PC-9 (cell line): ENCODE data around the gene LDHA. TPM values are rescaled to one million over a fixed set of nuclear protein-coding genes. Genes with fewer than 3 reads are reported as not detected.
A peak's percentile ranks its signal among the peaks of the same experiment; 100 is the strongest.

ENCODE experiments used
- BruUV-seq: library from RNA; stranded (reverse); fragments of 400-500 nt; replicated peaks from 2 replicates; lab custom pipeline; 2021; lab: Mats Ljungman, UMichigan
- CTCF ChIA-PET: fragments of 300-600 bp; sonication (Branson Sonifier 250); formaldehyde crosslinking; loops from one replicate; lab custom pipeline; 2022; ENCODE audit warnings: antibody characterized with exemption; lab: Charles Lee
- POLR2A ChIA-PET: fragments of 300-600 bp; sonication (Branson Sonifier 250); formaldehyde crosslinking; loops from one replicate; lab custom pipeline; 2022; ENCODE audit warnings: antibody characterized with exemption; ENCODE audit not compliant: unreplicated experiment; lab: Charles Lee
- DNase-seq, 2 experiments: peaks; one replicate each; pipeline versions ENCODE4 v3.0.0 to v3.0.0-alpha.2; 2015 to 2022; ENCODE audit warnings: mixed read lengths in 1 of 2
- H2AFZ ChIP-seq: fragments of 200-600 bp; sonication (generic); 2 replicates; pipeline ENCODE4 v1.8.1; 2017; ENCODE audit warnings: antibody characterized with exemption
- H3F3A ChIP-seq: fragments of 200-600 bp; sonication (generic); 2 replicates; pipeline ENCODE4 v1.8.1; 2017; ENCODE audit warnings: antibody characterized with exemption, mild to moderate bottlenecking, low read depth; ENCODE audit not compliant: insufficient read depth
- H3K27ac ChIP-seq: fragments of 200-600 bp; sonication (generic); 2 replicates; pipeline ENCODE4 v1.6.1; 2016; ENCODE audit warnings: mixed run types
- H3K27me3 ChIP-seq: fragments of 200-600 bp; sonication (generic); 2 replicates; pipeline ENCODE4 v1.6.1; 2016; ENCODE audit warnings: low read depth, mixed run types; ENCODE audit not compliant: insufficient read depth
- H3K36me3 ChIP-seq: fragments of 200-600 bp; sonication (generic); 2 replicates; pipeline ENCODE4 v1.6.1; 2016; ENCODE audit warnings: low read depth, mixed run types
- H3K4me1 ChIP-seq: fragments of 200-600 bp; sonication (generic); replicated peaks from 2 replicates; pipeline ENCODE4 v1.6.1; 2016; ENCODE audit warnings: mixed run types; ENCODE audit not compliant: insufficient read depth
- H3K4me2 ChIP-seq: fragments of 200-600 bp; sonication (generic); 2 replicates; pipeline ENCODE4 v1.6.1; 2017; ENCODE audit warnings: mixed run types
- H3K4me3 ChIP-seq: fragments of 200-600 bp; sonication (generic); 2 replicates; pipeline ENCODE4 v1.6.1; 2016; ENCODE audit warnings: mixed run types
- H3K79me2 ChIP-seq: fragments of 200-600 bp; sonication (generic); 2 replicates; pipeline ENCODE4 v1.6.1; 2017; ENCODE audit warnings: low read depth, mixed run types
- H3K9me2 ChIP-seq: fragments of 200-600 bp; sonication (generic); 2 replicates; pipeline ENCODE4 v1.8.1; 2017; ENCODE audit warnings: mild to moderate bottlenecking; ENCODE audit not compliant: insufficient read depth
- H3K9me3 ChIP-seq: fragments of 200-600 bp; sonication (generic); 2 replicates; pipeline ENCODE4 v1.8.1; 2016; ENCODE audit warnings: low read depth; ENCODE audit not compliant: insufficient read depth
- H4K20me1 ChIP-seq: fragments of 200-600 bp; sonication (generic); 2 replicates; pipeline ENCODE4 v1.8.1; 2017; ENCODE audit not compliant: insufficient read depth
- CTCF ChIP-seq: fragments of 200-600 bp; sonication (generic); conservative IDR thresholded peaks from 2 replicates; pipeline ENCODE4 v1.6.1; 2017; ENCODE audit warnings: mixed run types, antibody characterized with exemption, mild to moderate bottlenecking, moderate library complexity
- EZH2 ChIP-seq: fragments of 200-600 bp; sonication (generic); IDR thresholded peaks from 2 replicates; pipeline ENCODE4 v1.8.0; 2017; ENCODE audit warnings: antibody characterized with exemption, low read depth
- intact Hi-C: fragments of 100-400 bp; cut with micrococcal nuclease; formaldehyde crosslinking; loops from one replicate; pipeline ENCODE4 v1.10.0; 2022; ENCODE audit not compliant: unreplicated experiment
- total RNA-seq: library from RNA; stranded (reverse); gene quantifications from 2 replicates; pipeline ENCODE4 v1.2.3, GENCODE V29; 2021

The LDHA gene
- total RNA-seq, 1 experiment from 2014 or later: 962 TPM

- no peaks in the 10 kb centered on the region; the same call in 1 of the 2 replicates for H3K9me2 ChIP-seq
- no TSS peak for BruUV-seq
- no peak overlapping the region for H3K4me2 ChIP-seq
- intact Hi-C loops: no loop called here
- no peaks in the 10 kb centered on the region for H3K36me3 ChIP-seq
- no peaks in the 10 kb centered on the region for H3K9me3 ChIP-seq
- no peaks in the 10 kb centered on the region for H3F3A ChIP-seq
- TF ChIP-seq CTCF (no peak), EZH2 (no peak)
- peaks cover 8% of the 10 kb centered on the region; the same call in 1 of the 2 replicates for H3K4me1 ChIP-seq
- POLR2A ChIA-PET: interaction anchor here (0.6 kb wide), 1 partner anchor 53 kb away, joined by 3 read pairs; no protein-coding TSS in a partner anchor
- no peaks in the 10 kb centered on the region for H3K79me2 ChIP-seq
- no peaks in the 10 kb centered on the region for H3K27me3 ChIP-seq
- CTCF ChIA-PET: no interaction called here
- no peak overlapping the region for H3K4me3 ChIP-seq
- H2AFZ ChIP-seq: no peak overlapping the region
- no peak overlapping the region for H3K27ac ChIP-seq
- no peak for DNase-seq
- no peaks in the 10 kb centered on the region for H4K20me1 ChIP-seq
Measured at GRCh38 chr11:18449251-18449650, 54.9 kb downstream of the LDHA start.

- Histone ChIP-seq H3K79me2 (no peaks in the 10 kb centered on the region), H3K36me3 (no peaks in the 10 kb centered on the region), H3K4me3 (no peak overlapping the region), H3K4me2 (peak overlapping the region; percentile 41), H3K27ac (no peak overlapping the region), H3K27me3 (no peaks in the 10 kb centered on the region), H3K4me1 (peaks cover 19% of the 10 kb centered on the region), H3K9me3 (no peaks in the 10 kb centered on the region), H3F3A (peaks cover 15% of the 10 kb centered on the region; the same call in 1 of the 2 replicates), H3K9me2 (no peaks in the 10 kb centered on the region), H4K20me1 (no peaks in the 10 kb centered on the region), H2AFZ (no peak overlapping the region)
- intact Hi-C loops: no loop called here
- BruUV-seq: no TSS peak
- TF ChIP-seq CTCF: no peak
- TF ChIP-seq EZH2: no peak
- CTCF ChIA-PET: interaction anchor here (0.7 kb wide), 1 partner anchor 319 kb away, joined by 3 read pairs; no protein-coding TSS in a partner anchor
- POLR2A ChIA-PET: interaction anchor here (0.6 kb wide), 1 partner anchor 163 kb away, joined by 12 read pairs; no protein-coding TSS in a partner anchor
- DNase-seq: peak in 1 of 2 experiments; percentile 56
Measured at GRCh38 chr11:18452927-18453326, 58.6 kb downstream of the LDHA start.

- TF ChIP-seq CTCF (no peak), EZH2 (no peak)
- Histone ChIP-seq H3K27me3 (no peaks in the 10 kb centered on the region), H4K20me1 (no peaks in the 10 kb centered on the region), H3K27ac (no peak within 1 kb of the TSS), H3K9me3 (no peaks in the 10 kb centered on the region), H3K4me1 (peaks cover 25% of the 10 kb centered on the region), H3F3A (peaks cover 17% of the 10 kb centered on the region; the same call in 1 of the 2 replicates), H3K9me2 (no peaks in the 10 kb centered on the region), H3K79me2 (no peaks in the 10 kb centered on the region), H3K4me3 (no peak within 1 kb of the TSS), H3K36me3 (no peaks in the 10 kb centered on the region), H3K4me2 (no peak within 1 kb of the TSS), H2AFZ (no peak within 1 kb of the TSS)
- no peak for DNase-seq
- ChIA-PET POLR2A (no interaction called here), CTCF (interaction anchor here (0.6 kb wide), 1 partner anchor 195 kb away, joined by 3 read pairs; no protein-coding TSS in a partner anchor)
- BruUV-seq: no TSS peak
- intact Hi-C loops: no loop called here
Measured at GRCh38 chr11:18455686-18456372, 61.5 kb downstream of the LDHA start, which contains the start of gene LDHAL6A. LDHAL6A (plus strand) TSS chr11:18455856; CDS start chr11:18456681, 825 bp downstream.
